Ascending aorta (tissue), 2 donors: ENCODE measurements around the gene TULP1. TPM values are rescaled to one million over a fixed set of nuclear protein-coding genes. Genes with fewer than 3 reads are reported as not detected.

Experiments
- DNase-seq, 2 donors: peaks; one replicate each; pipeline ENCODE4 v3.0.0-alpha.2; 2019; ENCODE audit warnings: low spot score in 2 of 2
- H3K27ac ChIP-seq, 2 donors: fragments of 200-600 bp; sonication (generic); one replicate each; pipeline ENCODE4 v1.5.1; 2016 to 2017; ENCODE audit warnings: mild to moderate bottlenecking in 1 of 2
- H3K27me3 ChIP-seq: fragments of 200-600 bp; sonication (generic); one replicate; pipeline ENCODE4 v1.5.1; 2017
- H3K36me3 ChIP-seq, 2 donors: fragments of 200-600 bp; sonication (generic); one replicate each; pipeline ENCODE4 v1.5.1; 2016
- H3K4me1 ChIP-seq, 2 donors: fragments of 200-600 bp; sonication (generic); one replicate each; pipeline ENCODE4 v1.5.1; 2016 to 2017; ENCODE audit warnings: mild to moderate bottlenecking in 1 of 2
- H3K4me3 ChIP-seq, 2 donors: fragments of 200-600 bp; sonication (generic); one replicate each; pipeline ENCODE4 v1.5.1; 2016 to 2017; ENCODE audit warnings: mild to moderate bottlenecking in 1 of 2
- H3K9me3 ChIP-seq, 2 donors: fragments of 200-600 bp; sonication (generic); one replicate each; pipeline ENCODE4 v1.5.1; 2016
- intact Hi-C: fragments of 100-400 bp; cut with DNase I; formaldehyde crosslinking; loops from one replicate; pipeline ENCODE4 v1.15.1; 2023
- total RNA-seq: library from RNA; depleted of rRNA; stranded (reverse); fragments of >200 nt; gene quantifications from one replicate; pipeline ENCODE4 v1.1.0, GENCODE V29; 2016
- TF ChIP-seq, protein P1 (sequence below), 3 experiments: fragments of 200-600 bp in 2 of 3; fragments of 450-650 bp in 1 of 3; sonication (generic) in 2 of 3; IDR thresholded peaks; one replicate each; pipeline ENCODE4 v1.5.1; 2016 to 2019; ENCODE audit warnings: antibody characterized with exemption in 3 of 3, mild to moderate bottlenecking in 1 of 3, moderate library complexity in 1 of 3

Gene TULP1
- total RNA-seq, 1 donor from 2014 or later = not detected

DNA sequence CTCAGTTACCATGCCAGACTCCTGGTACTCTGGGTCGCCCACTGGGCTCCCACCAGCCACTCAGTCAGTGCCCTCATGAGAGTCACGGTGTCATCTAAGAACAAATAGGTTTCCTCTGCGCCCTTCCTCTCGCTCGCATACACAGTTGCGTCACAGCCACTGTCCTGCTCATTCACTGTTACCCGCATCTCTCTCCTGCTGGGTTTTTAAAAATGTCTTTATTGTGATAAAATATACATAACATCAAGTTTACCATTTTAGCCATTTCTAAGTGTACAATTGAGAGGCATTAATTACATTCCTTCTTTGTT is 19.8 kb downstream of the TULP1 start:
- H3K4me1 ChIP-seq = peaks cover 28 to 65% of the 10 kb centered on the region in 2 donors
- peak overlapping the region; percentile 95 to 100 for H3K27ac ChIP-seq
- H3K27me3 ChIP-seq = no peaks in the 10 kb centered on the region
- TF ChIP-seq, protein P1, sequence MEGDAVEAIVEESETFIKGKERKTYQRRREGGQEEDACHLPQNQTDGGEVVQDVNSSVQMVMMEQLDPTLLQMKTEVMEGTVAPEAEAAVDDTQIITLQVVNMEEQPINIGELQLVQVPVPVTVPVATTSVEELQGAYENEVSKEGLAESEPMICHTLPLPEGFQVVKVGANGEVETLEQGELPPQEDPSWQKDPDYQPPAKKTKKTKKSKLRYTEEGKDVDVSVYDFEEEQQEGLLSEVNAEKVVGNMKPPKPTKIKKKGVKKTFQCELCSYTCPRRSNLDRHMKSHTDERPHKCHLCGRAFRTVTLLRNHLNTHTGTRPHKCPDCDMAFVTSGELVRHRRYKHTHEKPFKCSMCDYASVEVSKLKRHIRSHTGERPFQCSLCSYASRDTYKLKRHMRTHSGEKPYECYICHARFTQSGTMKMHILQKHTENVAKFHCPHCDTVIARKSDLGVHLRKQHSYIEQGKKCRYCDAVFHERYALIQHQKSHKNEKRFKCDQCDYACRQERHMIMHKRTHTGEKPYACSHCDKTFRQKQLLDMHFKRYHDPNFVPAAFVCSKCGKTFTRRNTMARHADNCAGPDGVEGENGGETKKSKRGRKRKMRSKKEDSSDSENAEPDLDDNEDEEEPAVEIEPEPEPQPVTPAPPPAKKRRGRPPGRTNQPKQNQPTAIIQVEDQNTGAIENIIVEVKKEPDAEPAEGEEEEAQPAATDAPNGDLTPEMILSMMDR (IDR thresholded peaks at IDR 0.05) = no peak
- H3K4me3 ChIP-seq = peak overlapping the region in 1 of 2 donors; percentile 55
- H3K36me3 ChIP-seq = no peaks in the 10 kb centered on the region
- intact Hi-C loops = no loop called here
- DNase-seq = no peak
- H3K9me3 ChIP-seq = no peaks in the 10 kb centered on the region

DNA sequence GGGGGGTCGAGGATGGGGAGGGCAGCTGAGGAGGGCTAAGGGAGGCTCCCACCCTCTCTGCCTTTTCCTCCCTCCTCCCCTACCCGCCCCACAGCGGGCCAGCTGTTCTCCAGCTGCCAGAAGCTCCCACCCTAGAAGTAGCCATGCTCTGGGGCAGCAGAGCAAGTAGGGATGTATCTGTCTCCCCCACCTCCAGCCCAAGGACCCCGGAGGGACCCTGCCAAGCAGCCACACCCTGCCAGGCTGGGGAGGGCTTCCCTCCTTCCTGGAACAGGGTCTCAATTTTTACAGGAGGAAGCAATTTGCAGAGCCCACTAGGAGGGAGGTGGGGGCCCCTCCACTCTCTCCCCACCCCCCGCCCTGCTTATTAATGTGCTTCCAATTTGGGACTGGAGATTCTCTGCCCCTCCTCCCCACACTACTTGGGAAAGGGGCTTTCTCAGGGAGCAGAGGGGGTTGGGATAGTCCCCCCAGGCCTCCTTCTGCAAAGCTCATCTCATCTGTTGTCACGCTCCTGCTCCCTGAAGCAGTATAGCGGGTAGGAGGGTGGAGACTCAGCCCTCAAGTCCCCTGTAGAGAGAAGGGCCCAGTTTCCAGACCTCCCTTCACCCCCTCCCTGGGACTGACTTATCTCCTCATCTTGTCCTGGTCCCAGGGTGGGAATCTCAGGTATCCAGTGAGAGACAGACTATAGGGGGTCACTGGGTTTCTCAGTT is 20.3 kb downstream of the TULP1 start:
- Histone ChIP-seq H3K27me3 (no peaks in the 10 kb centered on the region), H3K36me3 (no peaks in the 10 kb centered on the region), H3K4me1 (peaks cover 32 to 65% of the 10 kb centered on the region in 2 donors), H3K9me3 (no peaks in the 10 kb centered on the region), H3K4me3 (peak overlapping the region in 1 of 2 donors; percentile 55), H3K27ac (peak overlapping the region; percentile 95 to 100)
- intact Hi-C loops = no loop called here
- TF ChIP-seq, protein P1 (IDR thresholded peaks at IDR 0.05) = no peak
- no peak for DNase-seq

DNA sequence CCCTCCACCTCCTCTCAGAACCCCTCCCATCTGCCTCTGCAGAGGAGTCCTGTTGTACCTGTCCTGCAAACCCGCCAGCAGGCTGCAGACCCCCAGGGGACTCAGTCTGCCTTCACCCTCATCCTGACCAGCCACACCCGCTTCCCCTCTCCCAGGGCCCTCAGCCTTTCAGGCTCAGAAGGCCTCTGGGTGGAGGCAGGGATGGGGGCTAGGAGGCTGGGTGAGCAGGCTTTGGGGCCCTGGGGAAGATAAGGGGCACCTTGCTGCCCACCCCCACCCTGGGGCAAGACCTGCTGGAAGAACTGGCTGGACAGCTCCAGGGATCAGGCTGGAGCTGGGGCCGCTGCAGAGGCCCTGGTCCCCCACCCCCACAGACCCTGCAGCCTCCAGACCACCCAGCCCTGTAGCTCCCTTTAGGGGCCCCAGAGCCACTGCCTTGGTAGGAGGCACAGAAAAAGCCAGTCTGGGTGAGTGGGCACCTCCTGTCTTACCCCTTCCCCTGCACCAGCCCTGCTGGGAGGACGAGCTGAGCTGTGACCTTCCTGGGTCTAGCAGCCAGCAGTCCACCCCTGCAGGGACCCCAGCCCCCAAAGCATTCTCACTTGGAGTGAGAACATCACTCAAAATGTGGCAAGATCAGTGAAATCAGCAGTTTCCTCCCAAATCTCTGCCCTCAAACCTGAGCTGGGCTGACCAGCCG is 21.0 kb downstream of the TULP1 start:
- Histone ChIP-seq H3K4me3 (peak overlapping the region in 1 of 2 donors; percentile 55), H3K9me3 (no peaks in the 10 kb centered on the region), H3K27ac (peak overlapping the region; percentile 95 to 100), H3K36me3 (no peaks in the 10 kb centered on the region), H3K4me1 (peaks cover 35 to 69% of the 10 kb centered on the region in 2 donors), H3K27me3 (no peaks in the 10 kb centered on the region)
- DNase-seq = no peak
- intact Hi-C loops = no loop called here
- TF ChIP-seq, protein P1 (IDR thresholded peaks at IDR 0.05) = no peak

DNA sequence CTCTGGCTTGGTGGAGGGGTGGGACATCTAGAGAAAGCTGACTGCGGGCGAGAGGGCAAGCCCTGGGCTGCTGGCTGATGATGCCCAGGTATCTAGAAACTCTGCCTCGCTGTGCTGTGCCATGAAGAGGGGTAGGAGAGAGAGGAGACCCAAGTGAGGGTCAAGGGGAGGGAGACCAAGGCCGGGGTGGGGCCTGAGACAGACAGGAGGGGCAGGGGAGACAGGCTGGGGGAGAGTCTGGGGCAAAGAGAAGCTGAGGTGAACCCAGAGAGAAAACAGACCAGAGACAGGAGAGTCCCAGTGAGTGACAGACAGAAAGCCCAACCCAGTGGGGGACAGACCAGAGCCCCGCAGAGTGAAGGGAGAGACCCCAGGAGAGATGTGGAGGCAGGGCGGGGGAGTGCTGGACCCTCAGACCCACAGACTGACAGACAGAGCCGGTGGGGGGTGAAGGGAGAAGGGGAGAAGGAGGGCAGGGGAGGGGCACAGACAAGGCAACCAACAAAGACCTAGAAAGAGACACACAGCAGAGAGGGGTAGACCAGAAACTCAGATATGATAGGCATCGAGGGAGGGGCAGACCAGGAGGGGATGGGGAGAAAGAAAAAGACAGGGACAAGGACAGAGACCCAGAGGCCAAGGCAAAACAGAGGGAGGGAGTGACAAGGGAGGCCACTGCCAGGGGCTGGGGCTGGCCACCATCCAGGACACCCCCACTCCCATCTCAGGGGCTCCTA is 21.7 kb downstream of the TULP1 start:
- DNase-seq = no peak
- Histone ChIP-seq H3K4me3 (peak overlapping the region; percentile 34 to 55), H3K27me3 (no peaks in the 10 kb centered on the region), H3K9me3 (no peaks in the 10 kb centered on the region), H3K27ac (peak overlapping the region; percentile 95 to 100), H3K4me1 (peaks cover 42 to 76% of the 10 kb centered on the region in 2 donors), H3K36me3 (no peaks in the 10 kb centered on the region)
- intact Hi-C loops = no loop called here
- TF ChIP-seq, protein P1 (IDR thresholded peaks at IDR 0.05) = no peak

DNA sequence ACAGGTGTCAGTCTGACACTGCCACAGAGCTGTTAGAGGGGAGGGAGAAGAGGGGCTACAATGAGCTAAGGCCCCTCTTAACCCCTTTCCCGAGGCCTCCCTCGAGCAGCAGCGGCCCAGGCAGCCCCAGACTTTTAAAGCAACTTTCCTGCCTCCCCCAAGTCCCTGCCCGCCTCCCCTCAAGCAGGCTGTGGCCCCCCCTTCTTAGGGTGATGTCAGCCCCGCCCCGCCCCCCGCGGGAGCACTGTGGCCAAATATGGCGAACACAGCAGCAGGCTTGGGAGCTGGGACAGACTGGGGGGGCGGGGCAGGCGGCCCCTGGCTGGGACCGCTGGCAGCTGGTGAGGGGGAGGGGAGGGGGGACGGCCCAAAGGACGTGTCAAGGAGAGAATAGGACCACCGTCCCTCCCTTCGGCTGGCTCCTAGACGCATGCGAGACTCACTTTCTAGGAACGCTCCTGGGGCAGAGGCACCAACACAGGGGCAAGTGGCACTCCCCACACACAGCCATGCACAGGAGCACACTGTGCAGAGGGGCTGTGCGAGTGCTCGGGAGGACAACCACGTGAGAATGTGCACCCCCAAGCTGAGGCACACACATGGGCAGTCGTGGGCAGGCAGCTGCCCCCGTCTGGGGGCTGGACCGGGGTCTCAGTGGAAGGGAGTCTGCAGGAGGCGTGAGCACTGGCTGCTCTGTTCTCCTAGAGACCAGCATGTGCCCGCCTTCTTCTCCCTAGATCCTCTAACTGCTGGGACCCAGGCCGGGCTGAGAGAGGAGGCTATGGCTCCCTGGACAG is 22.5 kb downstream of the TULP1 start:
- H3K36me3 ChIP-seq = peaks cover under 1 to 4% of the 10 kb centered on the region in 2 donors
- peak overlapping the region; percentile 34 to 55 for H3K4me3 ChIP-seq
- H3K27ac ChIP-seq = peak overlapping the region; percentile 95 to 100
- H3K9me3 ChIP-seq = no peaks in the 10 kb centered on the region
- intact Hi-C loops = loop anchor here (2.0 to 10.0 kb wide), 2 partner anchors 21 to 335 kb away; partner anchors contain the start of gene RPL10A
- no peaks in the 10 kb centered on the region for H3K27me3 ChIP-seq
- H3K4me1 ChIP-seq = peaks cover 48 to 84% of the 10 kb centered on the region in 2 donors
- peak; percentile 85 to 97 for DNase-seq
- TF ChIP-seq, protein P1 (IDR thresholded peaks at IDR 0.05) = no peak
